Fibroblast of lung (primary cell): ENCODE results near the gene ZC3H12A. TPM values are rescaled to one million over a fixed set of nuclear protein-coding genes. Genes with fewer than 3 reads are reported as not detected.
A peak's percentile ranks its signal among the peaks of the same experiment; 100 is the strongest.

Experiments used
- DNase-seq, 2 donors: peaks; one replicate each; pipeline versions ENCODE4 v3.0.0 to v3.0.0-alpha.2; 2010; ENCODE audit warnings: low read depth in 2 of 2
- H2AFZ ChIP-seq: 2 replicates; pipeline ENCODE4 v1.5.1; 2012; ENCODE audit warnings: low read length, control low read depth, inconsistent platforms
- H3K27ac ChIP-seq: 2 replicates; pipeline ENCODE4 v1.5.1; 2011; ENCODE audit warnings: low read length, control low read depth; ENCODE audit not compliant: insufficient read depth
- H3K27me3 ChIP-seq: 2 replicates; pipeline ENCODE4 v1.5.1; 2011; ENCODE audit warnings: mild to moderate bottlenecking, low read length; ENCODE audit not compliant: control insufficient read depth, insufficient read depth
- H3K36me3 ChIP-seq: 2 replicates; pipeline ENCODE4 v1.5.1; 2011; ENCODE audit warnings: low read length; ENCODE audit not compliant: control insufficient read depth, insufficient read depth
- H3K4me1 ChIP-seq: 2 replicates; pipeline ENCODE4 v1.5.1; 2011; ENCODE audit warnings: low read length; ENCODE audit not compliant: control insufficient read depth, insufficient read depth; ENCODE audit errors: extremely low read depth
- H3K4me2 ChIP-seq: 2 replicates; pipeline ENCODE4 v1.5.1; 2011; ENCODE audit warnings: low read length, control low read depth; ENCODE audit not compliant: insufficient read depth; ENCODE audit errors: extremely low read depth
- H3K4me3 ChIP-seq, 4 experiments: fragments of 200-600 bp in 1 of 4; sonication (generic) in 1 of 4; replicated peaks in 1 of 4; 2 replicates each; pipeline ENCODE4 v1.5.1; 2011 to 2016; ENCODE audit warnings: low read length in 4 of 4, low read depth in 3 of 4, mild to moderate bottlenecking in 3 of 4, control low read depth in 2 of 4, inconsistent platforms in 1 of 4, mixed read lengths in 1 of 4; ENCODE audit not compliant: insufficient read depth in 1 of 4; ENCODE audit errors: control extremely low read depth in 1 of 4
- H3K79me2 ChIP-seq: 2 replicates; pipeline ENCODE4 v1.5.1; 2012; ENCODE audit warnings: mild to moderate bottlenecking, low read length, inconsistent platforms; ENCODE audit not compliant: control insufficient read depth, insufficient read depth
- H3K9ac ChIP-seq: 2 replicates; pipeline ENCODE4 v1.5.1; 2011; ENCODE audit warnings: mild to moderate bottlenecking, low read length, control low read depth; ENCODE audit not compliant: insufficient read depth
- H3K9me3 ChIP-seq: 2 replicates; pipeline ENCODE4 v1.5.1; 2012; ENCODE audit warnings: low read depth, low read length; ENCODE audit not compliant: control insufficient read depth, insufficient read depth
- H4K20me1 ChIP-seq: 2 replicates; pipeline ENCODE4 v1.5.1; 2011; ENCODE audit warnings: low read length; ENCODE audit not compliant: control insufficient read depth, insufficient read depth; ENCODE audit errors: extremely low read depth
- EZH2 ChIP-seq: IDR thresholded peaks from 2 replicates; pipeline ENCODE4 v1.5.1; 2012; ENCODE audit warnings: low read length, control low read depth, mild to moderate bottlenecking; ENCODE audit errors: missing control alignments
- polyA plus RNA-seq, 2 donors: library from polyadenylated mRNA; depleted of rRNA in 1 of 2; stranded (reverse) in 1 of 2; unstranded in 1 of 2; fragments of >200 nt; gene quantifications; 2 replicates each; pipeline ENCODE4 v1.2.1, GENCODE V29; 2011 to 2012; ENCODE audit warnings: missing spikeins in 1 of 2
- total RNA-seq: library from RNA; depleted of rRNA; stranded (reverse); fragments of >200 nt; gene quantifications from 2 replicates; pipeline ENCODE4 v1.2.1, GENCODE V29; 2014
- TF ChIP-seq, protein P1 (sequence below), 2 donors: IDR thresholded peaks in 1 of 2; conservative IDR thresholded peaks in 1 of 2; 1 replicate in 1 of 2; 2 replicates in 1 of 2; pipeline ENCODE4 v1.5.1; 2011 to 2012; ENCODE audit warnings: low read length in 2 of 2, control low read depth in 1 of 2, inconsistent platforms in 1 of 2, low read depth in 1 of 2, mild to moderate bottlenecking in 1 of 2

ZC3H12A gene
- total and polyA plus RNA-seq, 2 donors (not counting 1 experiment from before 2014, with no cell fraction given): 4.9 to 7.8 TPM

DNA sequence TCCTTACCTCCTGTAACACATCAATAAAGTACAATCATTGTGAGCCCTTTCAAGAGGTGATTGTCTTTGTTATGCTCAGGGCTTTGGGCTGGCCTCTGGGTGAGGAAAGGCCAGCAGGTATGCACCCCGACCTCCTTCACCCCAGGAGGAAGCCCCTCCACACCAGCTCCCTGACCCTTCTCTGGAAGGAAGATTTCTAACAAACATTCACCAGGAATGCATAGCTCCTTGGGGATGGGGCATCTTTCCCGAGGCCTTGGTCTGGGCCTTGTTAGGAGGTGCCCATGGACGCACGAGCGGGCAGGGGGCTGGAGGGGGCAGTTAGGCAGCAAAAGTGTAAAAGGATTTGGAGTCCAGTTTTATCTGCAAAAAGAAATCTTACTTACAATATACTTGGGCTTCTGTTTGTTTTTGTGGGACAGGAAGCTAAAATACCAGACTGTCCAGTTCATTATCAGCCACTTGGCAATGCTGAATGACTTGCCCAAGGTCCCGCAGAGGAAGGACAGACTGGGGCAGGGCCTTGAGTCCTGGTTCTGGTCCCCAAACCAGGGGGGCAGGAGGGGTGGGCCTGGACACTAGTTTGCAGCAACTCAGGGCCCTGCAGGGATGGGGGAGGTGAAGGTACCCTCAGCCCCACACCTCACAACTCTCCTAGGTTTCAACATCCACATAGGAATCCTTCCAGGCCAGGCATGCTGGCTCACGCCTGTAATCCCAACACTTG lies 10.1 kb downstream of the ZC3H12A start:
- Histone ChIP-seq H3K4me1 (peaks cover 22% of the 10 kb centered on the region), H3K36me3 (peaks cover 27% of the 10 kb centered on the region), H3K4me3 (no peak overlapping the region), H3K27ac (no peak overlapping the region), H3K9me3 (no peaks in the 10 kb centered on the region), H3K79me2 (peaks cover 12% of the 10 kb centered on the region), H3K9ac (no peak overlapping the region), H3K27me3 (no peaks in the 10 kb centered on the region), H4K20me1 (no peaks in the 10 kb centered on the region), H3K4me2 (no peak overlapping the region), H2AFZ (no peak overlapping the region)
- no peak for TF ChIP-seq EZH2
- TF ChIP-seq, protein P1, sequence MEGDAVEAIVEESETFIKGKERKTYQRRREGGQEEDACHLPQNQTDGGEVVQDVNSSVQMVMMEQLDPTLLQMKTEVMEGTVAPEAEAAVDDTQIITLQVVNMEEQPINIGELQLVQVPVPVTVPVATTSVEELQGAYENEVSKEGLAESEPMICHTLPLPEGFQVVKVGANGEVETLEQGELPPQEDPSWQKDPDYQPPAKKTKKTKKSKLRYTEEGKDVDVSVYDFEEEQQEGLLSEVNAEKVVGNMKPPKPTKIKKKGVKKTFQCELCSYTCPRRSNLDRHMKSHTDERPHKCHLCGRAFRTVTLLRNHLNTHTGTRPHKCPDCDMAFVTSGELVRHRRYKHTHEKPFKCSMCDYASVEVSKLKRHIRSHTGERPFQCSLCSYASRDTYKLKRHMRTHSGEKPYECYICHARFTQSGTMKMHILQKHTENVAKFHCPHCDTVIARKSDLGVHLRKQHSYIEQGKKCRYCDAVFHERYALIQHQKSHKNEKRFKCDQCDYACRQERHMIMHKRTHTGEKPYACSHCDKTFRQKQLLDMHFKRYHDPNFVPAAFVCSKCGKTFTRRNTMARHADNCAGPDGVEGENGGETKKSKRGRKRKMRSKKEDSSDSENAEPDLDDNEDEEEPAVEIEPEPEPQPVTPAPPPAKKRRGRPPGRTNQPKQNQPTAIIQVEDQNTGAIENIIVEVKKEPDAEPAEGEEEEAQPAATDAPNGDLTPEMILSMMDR (conservative IDR thresholded peaks at IDR 0.05 in 1 of 2, IDR thresholded peaks at IDR 0.05 in 1 of 2; ENCODE audit: low read depth in 1 of 2, low read length in 2 of 2): no peak
- no peak for DNase-seq

- Histone ChIP-seq H3K36me3 (peaks cover 19% of the 10 kb centered on the region), H3K27me3 (no peaks in the 10 kb centered on the region), H3K9ac (no peak overlapping the region), H3K79me2 (peaks cover 3% of the 10 kb centered on the region), H3K4me1 (peaks cover 16% of the 10 kb centered on the region), H2AFZ (no peak overlapping the region), H3K4me2 (no peak overlapping the region), H3K27ac (peak overlapping the region; percentile 55), H4K20me1 (no peaks in the 10 kb centered on the region), H3K9me3 (no peaks in the 10 kb centered on the region), H3K4me3 (no peak overlapping the region)
- TF ChIP-seq, protein P1 (conservative IDR thresholded peaks at IDR 0.05 in 1 of 2, IDR thresholded peaks at IDR 0.05 in 1 of 2; ENCODE audit: low read depth in 1 of 2, low read length in 2 of 2): no peak
- no peak for TF ChIP-seq EZH2
- peak in 1 of 2 donors; percentile 73 for DNase-seq
Observed at GRCh38 chr1:37485902-37486679, 11.7 kb downstream of the ZC3H12A start.
